Measurements from ENCODE around the gene SLC39A11.

The SLC39A11 gene

DNA sequence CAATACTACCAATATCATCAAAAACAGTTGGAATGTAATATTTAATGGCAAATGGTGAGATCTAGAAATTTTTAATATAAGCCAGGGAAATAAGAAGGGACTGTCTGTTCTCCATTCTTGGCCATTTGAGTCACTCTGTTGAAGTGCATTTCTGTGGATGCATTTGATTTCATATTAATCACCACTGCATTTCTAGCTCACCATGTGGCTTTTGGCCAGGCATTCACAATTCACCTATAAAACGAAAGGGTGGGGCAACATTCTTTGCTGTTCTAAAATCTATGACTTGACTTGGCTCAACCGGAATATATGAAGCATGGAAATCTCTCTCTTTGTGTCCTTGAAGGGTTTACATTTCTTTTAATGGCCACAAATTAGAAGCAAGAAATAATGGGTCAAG lies 483.0 kb downstream of the SLC39A11 start:
- POLR2A ChIA-PET: no interaction called here
- no peak for DNase-seq (ENCODE audit: extremely low spot score)
- CTCF ChIA-PET: interaction anchor here (1.4 kb wide), 1 partner anchor 33 kb away, joined by 3 read pairs; no protein-coding TSS in a partner anchor
- no peak for TF ChIP-seq CTCF (IDR thresholded peaks at IDR 0.05; ENCODE audit: control extremely low read depth, extremely low read depth, low read depth, missing control alignments)

DNA sequence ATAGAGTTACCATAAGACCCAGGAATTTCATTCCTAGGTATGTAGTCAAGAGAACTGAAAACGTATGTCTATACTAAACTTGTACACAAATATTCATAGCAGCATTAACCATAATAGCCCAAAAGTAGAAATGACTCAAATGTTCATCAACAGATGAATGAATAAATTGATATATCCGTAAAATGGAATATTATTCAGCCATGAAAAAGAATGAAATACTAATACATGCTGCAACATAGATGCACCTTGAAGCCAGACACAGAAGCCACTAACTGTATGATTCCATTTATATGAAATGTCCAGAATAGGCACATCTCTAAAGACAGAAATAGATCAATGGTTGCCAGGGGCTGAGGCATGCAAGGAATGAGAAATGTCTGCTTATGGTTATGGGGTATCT lies 484.1 kb downstream of the SLC39A11 start:
- TF ChIP-seq CTCF (IDR thresholded peaks at IDR 0.05; ENCODE audit: control extremely low read depth, extremely low read depth, low read depth, missing control alignments): no peak
- POLR2A ChIA-PET: no interaction called here
- no peak for DNase-seq (ENCODE audit: extremely low spot score)
- CTCF ChIA-PET: interaction anchor here (1.4 kb wide), 1 partner anchor 34 kb away, joined by 3 read pairs; no protein-coding TSS in a partner anchor

- DNase-seq (ENCODE audit: extremely low spot score): no peak
- TF ChIP-seq CTCF (IDR thresholded peaks at IDR 0.05; ENCODE audit: control extremely low read depth, extremely low read depth, low read depth, missing control alignments): no peak
- POLR2A ChIA-PET: no interaction called here
- CTCF ChIA-PET: interaction anchor here (1.1 kb wide), 1 partner anchor 19 kb away, joined by 3 read pairs; no protein-coding TSS in a partner anchor
Measured at GRCh38 chr17:72606656-72607055, 485.8 kb downstream of the SLC39A11 start.

DNA sequence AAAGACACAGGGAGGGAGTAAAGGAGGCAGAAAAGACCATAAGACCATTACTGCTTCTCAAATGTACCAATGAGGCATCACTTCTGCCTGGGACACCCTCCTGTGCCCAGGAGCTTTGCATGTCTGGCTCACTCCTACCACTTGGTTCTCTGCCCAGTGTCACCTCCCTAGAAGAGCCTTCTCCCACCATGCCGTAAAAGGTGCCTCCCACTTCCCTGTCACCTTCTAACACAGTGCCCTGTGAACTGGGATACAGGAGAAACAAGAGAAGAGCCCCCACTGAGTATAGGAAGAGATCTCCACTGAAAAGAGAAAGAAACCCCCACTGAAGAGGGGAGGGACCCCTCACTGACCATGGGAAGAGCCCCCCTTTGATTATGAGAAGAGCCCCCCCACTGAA lies 486.9 kb downstream of the SLC39A11 start:
- ChIA-PET CTCF (interaction anchor here (1.0 to 2.2 kb wide), 2 partner anchors 8 to 49 kb away, joined by 4 to 6 read pairs; no protein-coding TSS in a partner anchor), POLR2A (no interaction called here)
- DNase-seq (ENCODE audit: extremely low spot score): no peak
- no peak for TF ChIP-seq CTCF (IDR thresholded peaks at IDR 0.05; ENCODE audit: control extremely low read depth, extremely low read depth, low read depth, missing control alignments)

DNA sequence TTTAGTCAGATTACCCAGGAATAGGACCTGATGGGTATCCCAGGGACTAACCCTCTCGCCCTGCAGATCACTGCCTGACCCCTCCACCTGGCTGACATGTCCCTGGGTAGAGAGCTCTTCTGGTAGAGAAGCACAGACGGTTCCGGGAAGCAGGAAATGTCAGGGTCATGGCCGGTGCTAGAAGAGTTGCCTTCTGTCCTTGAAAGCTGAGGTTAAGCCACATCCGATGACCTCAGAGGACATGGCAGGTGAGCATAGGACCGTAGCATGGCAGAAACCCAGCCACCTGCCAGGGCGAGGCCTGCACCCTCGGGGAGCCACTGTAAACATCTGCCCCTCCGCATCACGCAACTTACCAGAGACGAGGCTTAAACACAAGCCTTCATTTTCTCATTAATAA lies 488.0 kb downstream of the SLC39A11 start:
- TF ChIP-seq CTCF (IDR thresholded peaks at IDR 0.05; ENCODE audit: control extremely low read depth, extremely low read depth, low read depth, missing control alignments): no peak
- ChIA-PET CTCF (interaction anchor here (1.0 to 2.2 kb wide), 2 partner anchors 9 to 48 kb away, joined by 4 to 6 read pairs; no protein-coding TSS in a partner anchor), POLR2A (no interaction called here)
- DNase-seq (ENCODE audit: extremely low spot score): no peak

GRCh38 chr17:72603420-72604242 lies 488.9 kb downstream of the SLC39A11 start:
- POLR2A ChIA-PET: interaction anchor here (0.8 kb wide), 1 partner anchor 11 kb away, joined by 3 read pairs; no protein-coding TSS in a partner anchor
- TF ChIP-seq CTCF (IDR thresholded peaks at IDR 0.05; ENCODE audit: control extremely low read depth, extremely low read depth, low read depth, missing control alignments): no peak
- no peak for DNase-seq (ENCODE audit: extremely low spot score)
- CTCF ChIA-PET: interaction anchor here (1.0 to 2.2 kb wide), 5 partner anchors 7 to 47 kb away, joined by 3 to 7 read pairs (median 5); no protein-coding TSS in a partner anchor

Measured in GM10248 (cell line).